H9 (cell line): ENCODE data around the gene ZC3H12D. TPM values are rescaled to one million over a fixed set of nuclear protein-coding genes. Genes with fewer than 3 reads are reported as not detected.
A peak's percentile ranks its signal among the peaks of the same experiment; 100 is the strongest.

Experiments used
- DNase-seq: peaks from one replicate; pipeline ENCODE4 v3.0.0-alpha.2; 2017
- H2AFZ ChIP-seq: one replicate; pipeline ENCODE4 v1.6.1; 2013; ENCODE audit warnings: mild to moderate bottlenecking, low read length, control low read depth, moderate library complexity
- H2AK5ac ChIP-seq: 2 replicates; pipeline ENCODE4 v1.6.1; 2013; ENCODE audit warnings: low read length, control low read depth, mixed read lengths; ENCODE audit not compliant: insufficient read length
- H2BK120ac ChIP-seq: one replicate; pipeline ENCODE4 v1.6.1; 2013; ENCODE audit warnings: low read depth, mild to moderate bottlenecking, low read length, control low read depth, inconsistent platforms; ENCODE audit not compliant: poor library complexity, severe bottlenecking
- H2BK12ac ChIP-seq: 2 replicates; pipeline ENCODE4 v1.6.1; 2013; ENCODE audit warnings: low read length, control low read depth, mixed read lengths, low read depth; ENCODE audit not compliant: insufficient read length
- H2BK15ac ChIP-seq: 2 replicates; pipeline ENCODE4 v1.6.1; 2013; ENCODE audit warnings: low read depth, low read length, control low read depth
- H2BK20ac ChIP-seq: one replicate; pipeline ENCODE4 v1.6.1; 2013; ENCODE audit warnings: low read depth, mild to moderate bottlenecking, low read length, control low read depth, inconsistent platforms; ENCODE audit not compliant: poor library complexity, severe bottlenecking
- H2BK5ac ChIP-seq: 2 replicates; pipeline ENCODE4 v1.6.1; 2013; ENCODE audit warnings: low read length, control low read depth, mixed read lengths; ENCODE audit not compliant: insufficient read length
- H3K14ac ChIP-seq: 2 replicates; pipeline ENCODE4 v1.6.1; 2013; ENCODE audit warnings: low read length, control low read depth; ENCODE audit not compliant: insufficient read depth
- H3K18ac ChIP-seq: 2 replicates; pipeline ENCODE4 v1.6.1; 2013; ENCODE audit warnings: low read depth, mild to moderate bottlenecking, mixed read lengths, low read length, control low read depth; ENCODE audit not compliant: insufficient read length
- H3K23ac ChIP-seq: 2 replicates; pipeline ENCODE4 v1.6.1; 2013; ENCODE audit warnings: low read length, control low read depth, mixed read lengths, low read depth; ENCODE audit not compliant: insufficient read length
- H3K23me2 ChIP-seq: 2 replicates; pipeline ENCODE4 v1.6.1; 2013; ENCODE audit warnings: low read depth, mild to moderate bottlenecking, mixed read lengths, low read length, control low read depth; ENCODE audit not compliant: insufficient read length, poor library complexity, severe bottlenecking
- H3K27ac ChIP-seq: 2 replicates; pipeline ENCODE4 v1.5.1; 2013; ENCODE audit warnings: low read length, control low read depth, mixed read lengths, low read depth; ENCODE audit not compliant: insufficient read length
- H3K27me3 ChIP-seq: 2 replicates; pipeline ENCODE4 v1.6.1; 2013; ENCODE audit warnings: low read length, control low read depth, inconsistent platforms; ENCODE audit not compliant: insufficient read depth
- H3K4ac ChIP-seq: 2 replicates; pipeline ENCODE4 v1.6.1; 2013; ENCODE audit warnings: low read depth, mild to moderate bottlenecking, control low read depth, inconsistent platforms, low read length, moderate library complexity
- H3K4me1 ChIP-seq: 2 replicates; pipeline ENCODE4 v1.6.1; 2013; ENCODE audit warnings: low read length, control low read depth, inconsistent platforms; ENCODE audit not compliant: insufficient read depth
- H3K4me2 ChIP-seq: 2 replicates; pipeline ENCODE4 v1.6.1; 2013; ENCODE audit warnings: low read length, control low read depth, mixed read lengths; ENCODE audit not compliant: insufficient read length, insufficient read depth
- H3K56ac ChIP-seq: 2 replicates; pipeline ENCODE4 v1.6.1; 2013; ENCODE audit warnings: low read depth, mild to moderate bottlenecking, mixed read lengths, low read length, control low read depth; ENCODE audit not compliant: insufficient read length
- H3K79me1 ChIP-seq: 2 replicates; pipeline ENCODE4 v1.6.1; 2013; ENCODE audit warnings: low read depth, mild to moderate bottlenecking, moderate library complexity, low read length, control low read depth, inconsistent platforms; ENCODE audit not compliant: insufficient read depth, poor library complexity, severe bottlenecking
- H3K79me2 ChIP-seq: 2 replicates; pipeline ENCODE4 v1.6.1; 2013; ENCODE audit warnings: low read length, control low read depth, inconsistent platforms; ENCODE audit not compliant: insufficient read depth
- H3K9ac ChIP-seq: 2 replicates; pipeline ENCODE4 v1.6.1; 2013; ENCODE audit warnings: low read length, control low read depth, mixed read lengths; ENCODE audit not compliant: insufficient read length; ENCODE audit errors: extremely low read depth
- H3K9me3 ChIP-seq: one replicate; pipeline ENCODE4 v1.6.1; 2013; ENCODE audit warnings: low read depth, low read length, inconsistent platforms; ENCODE audit not compliant: control insufficient read depth
- H3T11ph ChIP-seq: one replicate; pipeline ENCODE4 v1.6.1; 2013; ENCODE audit warnings: mild to moderate bottlenecking, low read length, control low read depth, inconsistent platforms
- H4K20me1 ChIP-seq: one replicate; pipeline ENCODE4 v1.6.1; 2013; ENCODE audit not compliant: control insufficient read depth, insufficient read length, insufficient read depth
- H4K5ac ChIP-seq: 2 replicates; pipeline ENCODE4 v1.6.1; 2013; ENCODE audit warnings: low read depth, mild to moderate bottlenecking, mixed read lengths, low read length, control low read depth; ENCODE audit not compliant: insufficient read length
- H4K8ac ChIP-seq: replicated peaks from 2 replicates; pipeline ENCODE4 v1.6.1; 2013; ENCODE audit warnings: low read length, control low read depth, mixed read lengths, low read depth; ENCODE audit not compliant: insufficient read length
- H4K91ac ChIP-seq: 2 replicates; pipeline ENCODE4 v1.6.1; 2013; ENCODE audit warnings: low read depth, mild to moderate bottlenecking, moderate library complexity, mixed read lengths, low read length, control low read depth; ENCODE audit not compliant: insufficient read length
- H3K27ac Mint-ChIP-seq, 3 experiments: 2 replicates in 2 of 3; 3 replicates in 1 of 3; pipeline ENCODE4 v1.8.0; 2020 to 2021; ENCODE audit warnings: mixed read lengths in 3 of 3, mild to moderate bottlenecking in 1 of 3, moderate library complexity in 1 of 3
- H3K27me3 Mint-ChIP-seq: 2 replicates; pipeline ENCODE4 v1.8.0; 2021; ENCODE audit warnings: low read depth, mild to moderate bottlenecking, moderate library complexity, mixed read lengths
- H3K36me3 Mint-ChIP-seq, 3 experiments: 2 replicates in 2 of 3; 3 replicates in 1 of 3; pipeline ENCODE4 v1.8.0; 2020 to 2021; ENCODE audit warnings: low read depth in 3 of 3, mixed read lengths in 3 of 3; ENCODE audit not compliant: insufficient read depth in 1 of 3
- H3K4me1 Mint-ChIP-seq, 2 experiments: 2 replicates each; pipeline ENCODE4 v1.8.0; 2020; ENCODE audit warnings: mixed read lengths in 2 of 2
- H3K4me3 Mint-ChIP-seq, 2 experiments: 2 replicates in 1 of 2; 3 replicates in 1 of 2; pipeline ENCODE4 v1.8.0; 2020 to 2021; ENCODE audit warnings: mild to moderate bottlenecking in 2 of 2, mixed read lengths in 2 of 2, moderate library complexity in 1 of 2
- H3K9me3 Mint-ChIP-seq, 2 experiments: 2 replicates in 1 of 2; 3 replicates in 1 of 2; pipeline ENCODE4 v1.8.0; 2020; ENCODE audit warnings: mild to moderate bottlenecking in 2 of 2, mixed read lengths in 2 of 2, moderate library complexity in 1 of 2
- CTCF ChIP-seq: fragments of 200-600 bp; sonication (generic); conservative IDR thresholded peaks from 3 replicates; pipeline ENCODE4 v1.8.0; 2021; ENCODE audit warnings: antibody characterized with exemption, mild to moderate bottlenecking
- WGBS: extraction: QIAGEN DNeasy Blood & Tissue Kit; methylation state at CpG from one replicate; pipeline ENCODE4 v1.1.7; 2013; ENCODE audit warnings: missing lambda C conversion rate, low lambda C conversion rate, mixed read lengths; ENCODE audit not compliant: insufficient read length; ENCODE audit errors: extremely low coverage; 5-methylcytosine and 5-hydroxymethylcytosine counted together
- long read RNA-seq: library from polyadenylated mRNA; unstranded; transcript quantifications from one replicate; pipeline ENCODE4 v2.0.0, GENCODE V29; 2020
- total RNA-seq: library from RNA; stranded (reverse); gene quantifications from 2 replicates; pipeline ENCODE4 v1.2.1, GENCODE V29; 2021

The ZC3H12D gene
- total RNA-seq, result 0.07 and 0.15 TPM in 2 replicates
- long read RNA-seq, result 0 reads

GRCh38 chr6:149484733-149485700, at the start of gene ZC3H12D:
TSS of gene ZC3H12D (minus strand) at chr6:149485014. CDS start at chr6:149474543, 10,471 bp downstream.
- no peak within 1 kb of the TSS for H2BK20ac ChIP-seq
- no peak within 1 kb of the TSS for H3K23ac ChIP-seq
- no peaks in the 10 kb centered on the region for H3K27me3 Mint-ChIP-seq
- no peaks in the 10 kb centered on the region for H4K20me1 ChIP-seq
- peaks cover 12 to 16% of the 10 kb centered on the region in 2 experiments for H3K4me1 Mint-ChIP-seq
- no peak within 1 kb of the TSS for H4K91ac ChIP-seq
- H3K36me3 Mint-ChIP-seq, result no peaks in the 10 kb centered on the region
- no CpG with 5 or more reads among the region's 22 CpGs for WGBS
- no peaks in the 10 kb centered on the region for H3K9me3 Mint-ChIP-seq
- no peak within 1 kb of the TSS for H3K4me2 ChIP-seq
- H4K5ac ChIP-seq, result no peak within 1 kb of the TSS
- H2BK15ac ChIP-seq, result no peak within 1 kb of the TSS
- no peak within 1 kb of the TSS for H3K18ac ChIP-seq
- no peak for TF ChIP-seq CTCF
- H3K9me3 ChIP-seq, result no peaks in the 10 kb centered on the region
- no peak within 1 kb of the TSS for H3K56ac ChIP-seq
- H3K27me3 ChIP-seq, result no peaks in the 10 kb centered on the region
- peak; percentile 59 for DNase-seq
- H2BK120ac ChIP-seq, result no peak within 1 kb of the TSS
- no peaks in the 10 kb centered on the region for H3K4me1 ChIP-seq
- no peak within 1 kb of the TSS for H3K14ac ChIP-seq
- no peak within 1 kb of the TSS for H3T11ph ChIP-seq
- H2BK12ac ChIP-seq, result no peak within 1 kb of the TSS
- peak within 1 kb of the TSS in 1 of 3 experiments; percentile 61; a peak in 1 of 7 replicates for H3K27ac Mint-ChIP-seq
- no peak within 1 kb of the TSS for H2BK5ac ChIP-seq
- no peak within 1 kb of the TSS for H2AFZ ChIP-seq
- H3K4ac ChIP-seq, result no peak within 1 kb of the TSS
- H2AK5ac ChIP-seq, result no peak within 1 kb of the TSS
- H4K8ac ChIP-seq, result no peak within 1 kb of the TSS
- no peak within 1 kb of the TSS for H3K27ac ChIP-seq
- H3K4me3 Mint-ChIP-seq, result no peak within 1 kb of the TSS
- no peaks in the 10 kb centered on the region for H3K79me2 ChIP-seq
- H3K23me2 ChIP-seq, result no peaks in the 10 kb centered on the region
- no peaks in the 10 kb centered on the region for H3K79me1 ChIP-seq
- no peak within 1 kb of the TSS for H3K9ac ChIP-seq
